ENCODE results near the gene KRT85.
A peak's percentile ranks its signal among the peaks of the same experiment; 100 is the strongest.

Gene KRT85

GRCh38 chr12:52389313-52390207 lies 22.3 kb upstream of the KRT85 start:
- Mint-ChIP-seq H3K36me3 (ENCODE audit: insufficient read depth) (no peaks in the 10 kb centered on the region), H3K27ac (no peak overlapping the region), H3K4me1 (ENCODE audit: low read depth in 2 of 2) (no peaks in the 10 kb centered on the region), H3K27me3 (peaks cover 8 to 11% of the 10 kb centered on the region in 2 donors), H3K4me3 (no peak overlapping the region), H3K9me3 (no peaks in the 10 kb centered on the region)
- ATAC-seq (replicated peaks) (no peak), DNase-seq (no peak)

- H3K9me3 Mint-ChIP-seq, result no peaks in the 10 kb centered on the region
- DNase-seq (no peak), ATAC-seq (replicated peaks) (no peak)
- no peaks in the 10 kb centered on the region for H3K36me3 Mint-ChIP-seq (ENCODE audit: insufficient read depth)
- H3K27me3 Mint-ChIP-seq, result peaks cover 4 to 8% of the 10 kb centered on the region in 2 donors
- H3K27ac Mint-ChIP-seq, result no peak overlapping the region
- no peak overlapping the region for H3K4me3 Mint-ChIP-seq
- H3K4me1 Mint-ChIP-seq (ENCODE audit: low read depth in 2 of 2), result peaks cover 4% of the 10 kb centered on the region in 2 donors
These were observed 20.6 kb upstream of the KRT85 start for GRCh38 chr12:52387859-52388258.

- H3K27me3 Mint-ChIP-seq, result peaks cover 0 to 8% of the 10 kb centered on the region in 2 donors
- no peak for DNase-seq
- no peak within 1 kb of the TSS for H3K4me3 Mint-ChIP-seq
- no peak for ATAC-seq (replicated peaks)
- H3K4me1 Mint-ChIP-seq (ENCODE audit: low read depth in 2 of 2), result peaks cover 8 to 12% of the 10 kb centered on the region in 2 donors
- no peaks in the 10 kb centered on the region for H3K36me3 Mint-ChIP-seq (ENCODE audit: insufficient read depth)
- no peak within 1 kb of the TSS for H3K27ac Mint-ChIP-seq
- H3K9me3 Mint-ChIP-seq, result no peaks in the 10 kb centered on the region
These were observed 18.0 kb upstream of the KRT85 start, which contains the start of gene KRT84 for GRCh38 chr12:52385226-52385702. Gene KRT84, minus strand, starts transcription at chr12:52385652. Its CDS starts 67 bp downstream, at chr12:52385585.

GRCh38 chr12:52383331-52383730 lies 16.1 kb upstream of the KRT85 start:
- DNase-seq, result no peak
- H3K9me3 Mint-ChIP-seq, result no peaks in the 10 kb centered on the region
- H3K4me3 Mint-ChIP-seq, result no peak overlapping the region
- no peak for ATAC-seq (replicated peaks)
- H3K27ac Mint-ChIP-seq, result no peak overlapping the region
- H3K4me1 Mint-ChIP-seq (ENCODE audit: low read depth in 2 of 2), result peaks cover 8 to 12% of the 10 kb centered on the region in 2 donors
- H3K27me3 Mint-ChIP-seq, result peaks cover 10 to 13% of the 10 kb centered on the region in 2 donors
- no peaks in the 10 kb centered on the region for H3K36me3 Mint-ChIP-seq (ENCODE audit: insufficient read depth)

GRCh38 chr12:52382854-52383253 lies 15.6 kb upstream of the KRT85 start:
- ATAC-seq (replicated peaks) (peak; percentile 37), DNase-seq (no peak)
- Mint-ChIP-seq H3K27me3 (peaks cover 10 to 18% of the 10 kb centered on the region in 2 donors), H3K36me3 (ENCODE audit: insufficient read depth) (no peaks in the 10 kb centered on the region), H3K27ac (peak overlapping the region in 1 of 2 donors; percentile 84), H3K9me3 (no peaks in the 10 kb centered on the region), H3K4me1 (ENCODE audit: low read depth in 2 of 2) (peaks cover 8 to 12% of the 10 kb centered on the region in 2 donors), H3K4me3 (no peak overlapping the region)

GRCh38 chr12:52381206-52381605 lies 13.9 kb upstream of the KRT85 start:
- peaks cover 8 to 12% of the 10 kb centered on the region in 2 donors for H3K4me1 Mint-ChIP-seq (ENCODE audit: low read depth in 2 of 2)
- no peak overlapping the region for H3K4me3 Mint-ChIP-seq
- no peaks in the 10 kb centered on the region for H3K36me3 Mint-ChIP-seq (ENCODE audit: insufficient read depth)
- H3K27ac Mint-ChIP-seq, result no peak overlapping the region
- no peaks in the 10 kb centered on the region for H3K9me3 Mint-ChIP-seq
- no peak for ATAC-seq (replicated peaks)
- H3K27me3 Mint-ChIP-seq, result peaks cover 27 to 34% of the 10 kb centered on the region in 2 donors
- DNase-seq, result no peak

GRCh38 chr12:52380271-52380694 lies 13.0 kb upstream of the KRT85 start:
- peaks cover 27 to 43% of the 10 kb centered on the region in 2 donors for H3K27me3 Mint-ChIP-seq
- H3K36me3 Mint-ChIP-seq (ENCODE audit: insufficient read depth), result no peaks in the 10 kb centered on the region
- H3K9me3 Mint-ChIP-seq, result no peaks in the 10 kb centered on the region
- ATAC-seq (replicated peaks) (no peak), DNase-seq (no peak)
- peaks cover 8 to 12% of the 10 kb centered on the region in 2 donors for H3K4me1 Mint-ChIP-seq (ENCODE audit: low read depth in 2 of 2)
- H3K4me3 Mint-ChIP-seq, result no peak overlapping the region
- no peak overlapping the region for H3K27ac Mint-ChIP-seq

GRCh38 chr12:52379536-52379935 lies 12.3 kb upstream of the KRT85 start:
- Mint-ChIP-seq H3K9me3 (no peaks in the 10 kb centered on the region), H3K4me1 (ENCODE audit: low read depth in 2 of 2) (peaks cover 8 to 12% of the 10 kb centered on the region in 2 donors), H3K27me3 (peaks cover 27 to 43% of the 10 kb centered on the region in 2 donors), H3K36me3 (ENCODE audit: insufficient read depth) (no peaks in the 10 kb centered on the region), H3K4me3 (no peak overlapping the region), H3K27ac (no peak overlapping the region)
- DNase-seq, result no peak
- ATAC-seq (replicated peaks), result no peak

GRCh38 chr12:52378091-52378490 lies 10.8 kb upstream of the KRT85 start:
- peaks cover 27 to 43% of the 10 kb centered on the region in 2 donors for H3K27me3 Mint-ChIP-seq
- no peaks in the 10 kb centered on the region for H3K9me3 Mint-ChIP-seq
- H3K4me3 Mint-ChIP-seq, result no peak overlapping the region
- peaks cover 6 to 10% of the 10 kb centered on the region in 2 donors for H3K4me1 Mint-ChIP-seq (ENCODE audit: low read depth in 2 of 2)
- no peak for DNase-seq
- H3K36me3 Mint-ChIP-seq (ENCODE audit: insufficient read depth), result no peaks in the 10 kb centered on the region
- no peak overlapping the region for H3K27ac Mint-ChIP-seq
- no peak for ATAC-seq (replicated peaks)

- Mint-ChIP-seq H3K27me3 (peaks cover 27 to 44% of the 10 kb centered on the region in 2 donors), H3K36me3 (ENCODE audit: insufficient read depth) (no peaks in the 10 kb centered on the region), H3K27ac (no peak overlapping the region), H3K9me3 (no peaks in the 10 kb centered on the region), H3K4me1 (ENCODE audit: low read depth in 2 of 2) (peaks cover 0 to 5% of the 10 kb centered on the region in 2 donors), H3K4me3 (no peak overlapping the region)
- ATAC-seq (replicated peaks), result no peak
- DNase-seq, result no peak
These were observed 10.0 kb upstream of the KRT85 start for GRCh38 chr12:52377266-52377665.

GRCh38 chr12:52372216-52373154 lies 5.2 kb upstream of the KRT85 start:
- no peaks in the 10 kb centered on the region for H3K36me3 Mint-ChIP-seq (ENCODE audit: insufficient read depth)
- no peak overlapping the region for H3K4me3 Mint-ChIP-seq
- ATAC-seq (replicated peaks) (peak; percentile 27), DNase-seq (peak; percentile 40 to 60 (median 49))
- no peaks in the 10 kb centered on the region for H3K9me3 Mint-ChIP-seq
- no peaks in the 10 kb centered on the region for H3K4me1 Mint-ChIP-seq (ENCODE audit: low read depth in 2 of 2)
- no peak overlapping the region for H3K27ac Mint-ChIP-seq
- peaks cover 39 to 63% of the 10 kb centered on the region in 2 donors for H3K27me3 Mint-ChIP-seq

GRCh38 chr12:52371716-52372115 lies 4.4 kb upstream of the KRT85 start:
- H3K9me3 Mint-ChIP-seq, result no peaks in the 10 kb centered on the region
- H3K27ac Mint-ChIP-seq, result no peak overlapping the region
- no peak for ATAC-seq (replicated peaks)
- DNase-seq, result no peak
- H3K4me1 Mint-ChIP-seq (ENCODE audit: low read depth in 2 of 2), result no peaks in the 10 kb centered on the region
- H3K4me3 Mint-ChIP-seq, result no peak overlapping the region
- H3K27me3 Mint-ChIP-seq, result peaks cover 32 to 63% of the 10 kb centered on the region in 2 donors
- no peaks in the 10 kb centered on the region for H3K36me3 Mint-ChIP-seq (ENCODE audit: insufficient read depth)

GRCh38 chr12:52370926-52371608 lies 3.8 kb upstream of the KRT85 start:
- H3K9me3 Mint-ChIP-seq, result no peaks in the 10 kb centered on the region
- DNase-seq, result no peak
- no peak overlapping the region for H3K27ac Mint-ChIP-seq
- no peak overlapping the region for H3K4me3 Mint-ChIP-seq
- peaks cover 33 to 63% of the 10 kb centered on the region in 2 donors for H3K27me3 Mint-ChIP-seq
- H3K36me3 Mint-ChIP-seq (ENCODE audit: insufficient read depth), result no peaks in the 10 kb centered on the region
- H3K4me1 Mint-ChIP-seq (ENCODE audit: low read depth in 2 of 2), result no peaks in the 10 kb centered on the region
- ATAC-seq (replicated peaks), result no peak

All from effector memory CD8-positive, alpha-beta T cell (primary cell).